ENCODE results near the gene CCDC117. TPM values are rescaled to one million over a fixed set of nuclear protein-coding genes. Genes with fewer than 3 reads are reported as not detected.

Gene CCDC117
- total RNA-seq, 1 donor from 2014 or later: 8.4 TPM

DNA sequence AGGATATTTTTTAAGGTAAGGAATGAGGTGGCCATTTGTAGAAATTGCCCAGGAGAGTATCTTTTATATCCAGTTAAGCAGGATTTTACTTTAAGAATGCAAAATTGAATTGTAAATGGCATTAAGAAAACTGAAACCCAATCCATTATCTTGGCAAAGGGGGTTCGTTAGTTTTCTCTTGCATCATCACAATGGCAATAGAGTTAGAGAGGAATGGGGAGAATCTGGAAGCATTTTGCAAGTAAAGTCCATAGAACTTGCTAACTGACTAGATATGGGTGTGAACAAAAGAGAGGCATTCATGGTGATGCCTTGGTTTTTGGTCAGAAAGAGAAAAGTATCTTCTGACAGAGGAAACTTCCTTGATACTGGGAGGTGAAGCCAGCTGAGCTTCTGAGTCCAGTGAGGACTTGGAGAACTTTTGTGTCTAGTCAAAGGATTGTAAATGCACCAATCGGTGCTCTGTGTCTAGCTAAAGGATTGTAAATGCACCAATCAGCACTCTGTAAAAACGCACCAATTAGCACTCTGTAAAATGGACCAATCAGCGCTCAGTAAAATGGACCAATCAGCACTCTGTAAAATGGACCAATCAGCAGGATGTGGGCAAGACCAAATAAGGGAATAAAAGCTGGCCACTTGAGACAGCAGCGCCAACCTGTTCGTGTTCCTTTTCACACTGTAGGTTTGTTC lies 3.6 kb upstream of the CCDC117 start:
- no peak for DNase-seq (ENCODE audit: low read depth)
- FAIRE-seq: no peak
- no peaks in the 10 kb centered on the region for H3K27me3 ChIP-seq (ENCODE audit: control insufficient read depth, insufficient read depth, low read length)
- no peak overlapping the region for H3K4me3 ChIP-seq (ENCODE audit: low read depth, low read length)
- H3K36me3 ChIP-seq (ENCODE audit: control insufficient read depth, insufficient read depth, low read length): no peaks in the 10 kb centered on the region
- TF ChIP-seq, protein P1, sequence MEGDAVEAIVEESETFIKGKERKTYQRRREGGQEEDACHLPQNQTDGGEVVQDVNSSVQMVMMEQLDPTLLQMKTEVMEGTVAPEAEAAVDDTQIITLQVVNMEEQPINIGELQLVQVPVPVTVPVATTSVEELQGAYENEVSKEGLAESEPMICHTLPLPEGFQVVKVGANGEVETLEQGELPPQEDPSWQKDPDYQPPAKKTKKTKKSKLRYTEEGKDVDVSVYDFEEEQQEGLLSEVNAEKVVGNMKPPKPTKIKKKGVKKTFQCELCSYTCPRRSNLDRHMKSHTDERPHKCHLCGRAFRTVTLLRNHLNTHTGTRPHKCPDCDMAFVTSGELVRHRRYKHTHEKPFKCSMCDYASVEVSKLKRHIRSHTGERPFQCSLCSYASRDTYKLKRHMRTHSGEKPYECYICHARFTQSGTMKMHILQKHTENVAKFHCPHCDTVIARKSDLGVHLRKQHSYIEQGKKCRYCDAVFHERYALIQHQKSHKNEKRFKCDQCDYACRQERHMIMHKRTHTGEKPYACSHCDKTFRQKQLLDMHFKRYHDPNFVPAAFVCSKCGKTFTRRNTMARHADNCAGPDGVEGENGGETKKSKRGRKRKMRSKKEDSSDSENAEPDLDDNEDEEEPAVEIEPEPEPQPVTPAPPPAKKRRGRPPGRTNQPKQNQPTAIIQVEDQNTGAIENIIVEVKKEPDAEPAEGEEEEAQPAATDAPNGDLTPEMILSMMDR (IDR thresholded peaks at IDR 0.05; ENCODE audit: insufficient read depth, low read length, severe bottlenecking): no peak

DNA sequence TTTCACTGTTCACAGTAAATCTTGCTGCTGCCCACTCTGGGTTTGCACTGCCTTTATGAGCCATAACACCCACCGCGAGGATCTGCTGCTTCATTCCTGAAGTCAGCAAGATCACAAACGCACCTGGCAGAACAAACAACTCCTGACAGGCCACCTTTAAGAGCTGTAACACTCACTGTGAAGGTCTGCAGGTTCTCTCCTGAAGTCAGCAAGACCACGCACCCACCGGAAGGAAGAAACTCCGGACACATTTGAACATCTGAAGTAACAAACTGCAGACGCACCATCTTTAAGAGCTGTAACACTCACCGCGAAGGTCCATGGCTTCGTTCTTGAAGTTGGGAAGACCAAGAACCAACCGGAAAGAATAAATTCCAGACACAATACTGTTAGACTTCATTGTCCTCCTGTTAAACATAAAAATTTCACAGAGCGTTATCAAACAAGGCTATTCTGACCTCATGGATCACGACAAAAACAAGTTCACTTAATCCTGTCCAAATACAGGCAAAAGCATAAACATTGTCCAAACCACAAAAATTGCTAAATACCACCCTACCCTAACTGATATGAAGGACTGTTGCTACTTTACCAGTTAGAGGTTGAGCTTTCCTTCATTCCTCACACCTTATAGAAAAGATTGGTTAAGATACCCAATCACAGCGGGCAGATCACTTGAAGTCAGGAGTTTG lies 3.0 kb upstream of the CCDC117 start:
- DNase-seq (ENCODE audit: low read depth) (no peak), FAIRE-seq (no peak)
- Histone ChIP-seq H3K36me3 (ENCODE audit: control insufficient read depth, insufficient read depth, low read length) (peaks cover 2% of the 10 kb centered on the region), H3K4me3 (ENCODE audit: low read depth, low read length) (no peak overlapping the region), H3K27me3 (ENCODE audit: control insufficient read depth, insufficient read depth, low read length) (no peaks in the 10 kb centered on the region)
- TF ChIP-seq, protein P1 (IDR thresholded peaks at IDR 0.05; ENCODE audit: insufficient read depth, low read length, severe bottlenecking): no peak

DNA sequence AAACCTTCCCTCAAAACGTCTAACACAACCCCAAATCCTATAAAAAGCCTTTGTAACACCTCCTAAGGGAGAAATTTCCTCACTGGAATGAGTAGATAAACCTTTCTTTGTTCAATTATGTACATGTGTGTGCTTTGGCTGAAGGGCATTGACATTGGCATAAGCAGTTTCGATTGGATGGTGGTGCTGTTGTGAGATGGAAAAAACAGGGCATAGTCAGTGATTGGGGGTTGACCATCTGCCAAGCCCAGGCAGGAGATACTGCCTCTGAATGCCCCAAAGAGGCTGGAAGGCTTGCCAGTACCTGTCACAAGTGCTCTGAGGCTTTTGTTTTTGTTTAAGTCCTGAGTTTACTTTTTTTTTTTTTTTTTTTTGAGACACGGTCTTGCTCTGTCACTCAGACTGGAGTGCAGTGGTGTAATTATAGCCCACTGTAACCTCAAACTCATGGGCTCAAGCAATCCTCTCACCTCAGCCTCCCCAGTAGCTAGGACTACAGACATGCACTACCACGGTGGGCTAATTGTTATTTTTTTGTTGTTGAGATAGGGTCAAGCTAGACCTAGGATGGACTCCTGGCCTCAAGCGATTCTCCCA lies 1.2 kb upstream of the CCDC117 start:
- DNase-seq (ENCODE audit: low read depth): peak; percentile 88
- FAIRE-seq: no peak
- Histone ChIP-seq H3K4me3 (ENCODE audit: low read depth, low read length) (no peak overlapping the region), H3K27me3 (ENCODE audit: control insufficient read depth, insufficient read depth, low read length) (no peaks in the 10 kb centered on the region), H3K36me3 (ENCODE audit: control insufficient read depth, insufficient read depth, low read length) (peaks cover 2% of the 10 kb centered on the region)
- TF ChIP-seq, protein P1 (IDR thresholded peaks at IDR 0.05; ENCODE audit: insufficient read depth, low read length, severe bottlenecking): no peak

DNA sequence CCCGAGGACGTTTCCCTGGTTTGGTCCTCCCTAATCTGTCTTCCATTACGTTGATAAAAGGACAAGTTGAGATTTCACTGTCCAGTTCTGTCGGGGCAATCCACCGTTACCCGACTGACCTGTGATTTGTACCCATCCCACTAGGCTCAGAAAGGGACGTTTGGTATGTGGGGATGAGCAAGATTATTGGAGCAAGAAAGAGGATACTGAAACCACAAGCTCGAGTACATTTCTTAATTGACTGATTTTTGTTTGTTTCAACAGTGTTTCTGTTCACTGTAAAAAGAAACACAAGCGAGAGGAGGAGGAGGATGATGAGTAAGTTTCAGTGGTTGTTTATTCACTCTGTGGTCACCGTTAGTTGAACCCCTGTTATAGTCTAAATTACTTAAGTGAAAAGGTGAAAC lies 969 bp downstream of the CCDC117 start:
- H3K36me3 ChIP-seq (ENCODE audit: control insufficient read depth, insufficient read depth, low read length): peaks cover 2% of the 10 kb centered on the region
- FAIRE-seq (no peak), DNase-seq (ENCODE audit: low read depth) (peak; percentile 47)
- no peaks in the 10 kb centered on the region for H3K27me3 ChIP-seq (ENCODE audit: control insufficient read depth, insufficient read depth, low read length)
- peak overlapping the region; percentile 82 for H3K4me3 ChIP-seq (ENCODE audit: low read depth, low read length)
- TF ChIP-seq, protein P1 (IDR thresholded peaks at IDR 0.05; ENCODE audit: insufficient read depth, low read length, severe bottlenecking): no peak

DNA sequence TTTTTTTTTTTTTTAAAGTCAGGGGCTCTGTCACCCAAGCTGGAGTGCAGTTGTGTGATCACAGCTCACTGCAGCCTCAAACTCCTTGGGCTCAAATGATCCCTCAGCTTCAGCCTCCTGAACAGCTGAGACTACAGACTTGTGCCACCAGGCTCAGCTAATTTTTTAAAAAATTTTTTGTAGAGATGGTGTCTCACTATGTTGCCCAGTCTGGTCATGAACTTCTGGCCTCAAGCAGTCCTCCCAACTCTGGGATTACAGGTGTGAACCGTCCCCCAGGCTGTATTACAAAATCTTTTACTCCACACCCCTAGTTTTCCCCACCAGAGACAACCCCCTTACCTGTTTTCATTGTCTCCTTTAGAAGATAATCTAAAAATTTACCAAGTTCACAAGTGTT lies 1.9 kb downstream of the CCDC117 start:
- no peak for FAIRE-seq
- H3K4me3 ChIP-seq (ENCODE audit: low read depth, low read length): no peak overlapping the region
- peaks cover 2% of the 10 kb centered on the region for H3K36me3 ChIP-seq (ENCODE audit: control insufficient read depth, insufficient read depth, low read length)
- TF ChIP-seq, protein P1 (IDR thresholded peaks at IDR 0.05; ENCODE audit: insufficient read depth, low read length, severe bottlenecking): no peak
- no peak for DNase-seq (ENCODE audit: low read depth)
- no peaks in the 10 kb centered on the region for H3K27me3 ChIP-seq (ENCODE audit: control insufficient read depth, insufficient read depth, low read length)
